Uterus (tissue), 2 donors: ENCODE results near the gene TOR1A.

Experiments used
- POLR2A ChIP-seq, 2 donors: fragments of 450-650 bp; IDR thresholded peaks; one replicate each; pipeline ENCODE4 v1.6.1; 2016; ENCODE audit warnings: antibody characterized with exemption in 2 of 2, mild to moderate bottlenecking in 1 of 2, moderate library complexity in 1 of 2
- TF ChIP-seq, protein P1 (sequence below), 4 experiments: fragments of 200-600 bp in 2 of 4; fragments of 450-650 bp in 2 of 4; sonication (generic) in 2 of 4; IDR thresholded peaks; one replicate each; pipeline ENCODE4 v1.5.1; 2016 to 2019; ENCODE audit warnings: antibody characterized with exemption in 4 of 4, mild to moderate bottlenecking in 2 of 4, moderate library complexity in 1 of 4

DNA sequence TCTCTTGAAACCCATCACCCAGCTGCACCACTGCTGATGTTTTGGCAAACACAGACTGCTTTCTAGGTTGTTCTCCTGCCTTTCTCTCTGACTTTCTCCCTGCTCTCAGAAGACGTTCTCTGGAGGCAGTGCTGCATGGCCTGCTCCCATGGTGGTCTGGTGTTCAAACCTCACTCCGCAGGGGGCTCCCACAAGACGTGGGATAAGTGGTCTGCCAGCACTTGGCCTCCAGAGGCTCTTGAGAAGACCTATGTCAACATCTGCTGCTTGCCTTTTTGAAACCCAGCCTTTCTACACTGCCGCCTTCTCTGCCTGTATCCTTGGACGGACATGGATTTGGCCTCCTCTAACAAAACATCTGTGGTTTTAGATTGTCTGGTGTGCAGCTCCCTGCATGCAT lies 27.9 kb upstream of the TOR1A start:
- TF ChIP-seq, protein P1, sequence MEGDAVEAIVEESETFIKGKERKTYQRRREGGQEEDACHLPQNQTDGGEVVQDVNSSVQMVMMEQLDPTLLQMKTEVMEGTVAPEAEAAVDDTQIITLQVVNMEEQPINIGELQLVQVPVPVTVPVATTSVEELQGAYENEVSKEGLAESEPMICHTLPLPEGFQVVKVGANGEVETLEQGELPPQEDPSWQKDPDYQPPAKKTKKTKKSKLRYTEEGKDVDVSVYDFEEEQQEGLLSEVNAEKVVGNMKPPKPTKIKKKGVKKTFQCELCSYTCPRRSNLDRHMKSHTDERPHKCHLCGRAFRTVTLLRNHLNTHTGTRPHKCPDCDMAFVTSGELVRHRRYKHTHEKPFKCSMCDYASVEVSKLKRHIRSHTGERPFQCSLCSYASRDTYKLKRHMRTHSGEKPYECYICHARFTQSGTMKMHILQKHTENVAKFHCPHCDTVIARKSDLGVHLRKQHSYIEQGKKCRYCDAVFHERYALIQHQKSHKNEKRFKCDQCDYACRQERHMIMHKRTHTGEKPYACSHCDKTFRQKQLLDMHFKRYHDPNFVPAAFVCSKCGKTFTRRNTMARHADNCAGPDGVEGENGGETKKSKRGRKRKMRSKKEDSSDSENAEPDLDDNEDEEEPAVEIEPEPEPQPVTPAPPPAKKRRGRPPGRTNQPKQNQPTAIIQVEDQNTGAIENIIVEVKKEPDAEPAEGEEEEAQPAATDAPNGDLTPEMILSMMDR (IDR thresholded peaks at IDR 0.05) = no peak
- no peak for TF ChIP-seq POLR2A (IDR thresholded peaks at IDR 0.05)
